Ammon's horn (tissue), 1 donor: ENCODE data around the gene CD37.
A peak's percentile ranks its signal among the peaks of the same experiment; 100 is the strongest.

Experiments used
- DNase-seq: peaks from one replicate; pipeline ENCODE4 v3.0.0-alpha.2; 2016; ENCODE audit warnings: low spot score

Gene CD37

DNA sequence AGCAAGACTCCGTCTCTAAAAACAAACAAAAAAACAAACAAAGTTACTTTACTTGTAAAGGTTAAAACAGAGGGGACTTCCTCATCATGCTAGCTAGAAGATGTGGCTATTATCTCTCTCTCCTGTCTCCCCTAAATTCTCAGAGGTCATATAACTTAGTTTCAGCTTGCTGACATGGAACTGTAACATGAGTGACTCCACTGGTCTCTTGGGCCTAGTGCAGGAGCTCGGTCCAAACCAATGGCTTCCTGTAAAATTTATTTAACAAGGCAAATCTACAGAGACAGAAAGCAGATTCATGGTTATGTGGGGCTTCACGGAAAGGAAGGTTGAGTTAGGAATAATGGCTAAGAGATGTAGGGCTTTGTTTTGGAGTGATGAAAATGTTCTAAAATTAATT is 43.3 kb downstream of the CD37 start:
- no peak for DNase-seq

DNA sequence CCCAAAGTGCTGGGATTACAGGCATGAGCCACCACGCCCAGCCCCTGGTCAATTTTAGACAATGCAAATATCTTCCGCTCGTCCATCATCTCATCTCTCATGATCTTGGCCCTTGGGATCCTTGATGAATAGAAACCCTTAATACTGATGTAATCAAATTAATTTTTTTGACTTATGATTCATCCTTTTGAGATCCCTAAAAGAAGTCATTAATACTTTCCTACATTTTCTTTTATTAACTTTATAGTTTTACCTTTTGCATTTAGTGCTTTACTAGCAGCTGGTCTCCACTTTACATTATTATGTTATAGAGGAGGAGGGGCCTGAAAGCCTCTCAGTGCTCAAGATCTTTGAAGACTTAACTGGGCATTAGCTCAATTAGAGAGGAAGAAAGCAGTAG is 45.2 kb downstream of the CD37 start:
- DNase-seq: no peak

DNA sequence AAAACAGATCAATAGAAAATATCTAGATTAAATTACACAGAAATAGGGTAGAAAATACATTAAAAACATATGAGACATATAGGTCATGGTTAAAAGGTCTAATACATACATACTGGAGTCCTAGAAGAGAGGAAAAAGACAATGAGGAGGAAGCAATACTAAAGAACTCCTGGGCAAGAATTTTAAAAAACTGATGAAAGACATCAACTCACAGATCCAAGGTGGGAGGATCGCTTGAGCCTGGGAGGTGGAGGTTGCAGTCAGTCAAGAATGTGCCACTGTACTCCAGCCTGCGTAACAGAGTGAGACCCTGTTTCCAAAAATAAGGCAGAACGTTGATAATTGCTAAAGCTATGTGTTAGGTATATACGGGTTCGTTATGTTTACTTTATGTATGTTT is 47.4 kb downstream of the CD37 start:
- no peak for DNase-seq

DNA sequence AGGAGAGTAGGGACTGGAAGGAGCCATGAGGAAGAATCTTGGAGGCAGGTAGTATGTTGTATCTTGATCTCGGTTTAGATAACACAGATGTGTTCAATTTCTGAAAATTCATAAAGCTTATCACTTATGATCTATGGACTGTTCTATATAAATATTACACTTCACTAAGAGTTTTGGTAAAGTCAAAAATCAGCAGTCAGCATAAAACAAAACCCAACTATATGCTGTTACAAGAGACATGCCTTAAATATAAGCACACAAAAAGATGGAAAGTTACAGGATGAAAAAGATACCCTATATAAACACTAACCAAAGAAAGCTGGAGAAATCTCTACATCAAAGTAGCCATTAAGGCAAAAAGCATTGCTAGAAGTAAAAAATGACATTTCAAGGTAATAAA is 48.4 kb downstream of the CD37 start:
- no peak for DNase-seq

DNA sequence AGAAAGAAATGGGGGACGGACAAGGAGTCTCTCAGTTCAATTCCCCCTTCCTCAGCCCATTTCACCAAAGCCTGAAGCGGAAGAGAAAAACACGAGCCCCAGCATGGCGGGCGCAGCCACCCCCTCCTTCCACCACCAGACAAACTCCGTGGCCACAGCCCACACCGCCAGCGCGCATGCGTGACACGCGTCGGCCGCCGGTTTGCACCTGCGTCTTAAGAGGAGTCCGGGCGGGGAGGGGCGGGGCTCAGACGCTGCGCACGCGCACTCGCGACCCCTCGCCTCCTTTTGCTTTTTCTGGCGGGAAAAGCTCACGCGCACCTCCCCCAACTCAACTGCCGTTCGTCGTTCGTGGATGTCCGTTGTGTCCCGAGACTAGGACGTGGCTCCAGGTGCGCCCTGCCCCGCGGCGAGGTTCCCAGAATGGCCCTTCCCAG is 52.7 kb downstream of the CD37 start, which contains the start of gene KASH5:
Gene KASH5, plus strand, starts transcription at position 314 of the 437 bp plus-strand sequence. CDS start 2,635 bp downstream, outside the sequence.
- peak; percentile 48 for DNase-seq

DNA sequence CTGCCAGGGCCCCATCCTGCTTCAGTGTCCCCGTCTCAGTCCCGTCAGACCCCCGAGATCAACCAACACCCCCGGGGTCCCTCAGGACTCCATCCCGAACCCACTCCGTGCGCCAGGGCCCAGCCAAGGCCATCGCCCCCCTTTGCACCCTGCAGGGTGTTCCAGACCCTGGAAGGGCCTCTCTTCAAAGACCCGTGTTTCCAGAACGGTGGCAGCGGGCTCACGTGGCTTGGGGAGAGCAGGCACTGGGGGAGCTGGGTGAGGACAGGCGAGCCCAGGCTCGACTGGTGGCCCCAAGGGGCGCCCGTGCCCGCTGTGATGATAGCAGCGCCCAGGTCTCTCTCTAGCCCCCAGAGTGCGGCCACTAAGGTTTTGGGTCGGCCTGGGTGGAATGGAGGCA is 54.2 kb downstream of the CD37 start:
- DNase-seq: no peak
